Mammary epithelial cell (primary cell): ENCODE results near the gene AQP10.

Experiments
- CTCF ChIP-seq, 2 donors: IDR thresholded peaks in 1 of 2; conservative IDR thresholded peaks in 1 of 2; 2 replicates each; pipeline ENCODE4 v1.5.1; 2011 to 2012; ENCODE audit warnings: inconsistent platforms in 2 of 2, low read length in 2 of 2, mild to moderate bottlenecking in 2 of 2, control low read depth in 1 of 2, low read depth in 1 of 2; ENCODE audit not compliant: insufficient read depth in 1 of 2; ENCODE audit errors: extremely low read depth in 1 of 2
- EZH2 ChIP-seq: IDR thresholded peaks from 2 replicates; pipeline ENCODE4 v1.6.1; 2012; ENCODE audit warnings: low read length, inconsistent platforms, borderline replicate concordance

- no peak for TF ChIP-seq CTCF (conservative IDR thresholded peaks at IDR 0.05 in 1 of 2, IDR thresholded peaks at IDR 0.05 in 1 of 2; ENCODE audit: extremely low read depth in 1 of 2, insufficient read depth in 1 of 2, low read depth in 1 of 2, low read length in 2 of 2)
- no peak for TF ChIP-seq EZH2
These were observed 3.3 kb downstream of the AQP10 start for GRCh38 chr1:154324241-154324640.
